ENCODE measurements around the gene ITGB6.
"Not testable (repeated sequence)": the region's sequence is repeated elsewhere in the genome, so short reads cannot be mapped to it uniquely, and the experiment has no call there.

Gene ITGB6

DNA sequence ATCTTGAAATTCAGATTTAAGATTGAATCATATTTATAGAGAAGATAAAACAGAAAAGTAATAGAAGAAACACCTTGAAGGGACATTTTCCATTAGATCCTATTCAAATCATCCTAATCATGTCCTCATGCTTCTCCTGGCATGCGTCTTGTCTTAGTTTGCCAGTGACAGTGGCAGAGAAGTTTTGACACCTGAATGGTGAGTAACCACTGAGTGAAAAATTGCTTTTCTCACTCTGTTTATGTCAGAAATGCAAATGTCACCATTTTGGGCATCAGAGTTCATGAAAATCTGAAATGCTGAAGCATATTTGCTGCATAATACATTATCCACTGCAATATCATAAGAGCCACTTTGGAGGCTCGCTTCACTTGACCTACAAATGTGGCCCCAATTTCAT lies 74.7 kb downstream of the ITGB6 start:
- H3K9me3 ChIP-seq: no peaks in the 10 kb centered on the region
- no peaks in the 10 kb centered on the region for H3K36me3 ChIP-seq
- H3K27ac ChIP-seq: no peak overlapping the region
- H3K4me1 ChIP-seq (ENCODE audit: control insufficient read depth in 1 of 2, insufficient read depth in 1 of 2, low read depth in 1 of 2, low read length in 1 of 2): no peaks in the 10 kb centered on the region
- no peaks in the 10 kb centered on the region for H3K27me3 ChIP-seq
- no peak overlapping the region for H3K4me3 ChIP-seq (ENCODE audit: low read depth in 1 of 2, low read length in 1 of 2)
- TF ChIP-seq, protein P1, sequence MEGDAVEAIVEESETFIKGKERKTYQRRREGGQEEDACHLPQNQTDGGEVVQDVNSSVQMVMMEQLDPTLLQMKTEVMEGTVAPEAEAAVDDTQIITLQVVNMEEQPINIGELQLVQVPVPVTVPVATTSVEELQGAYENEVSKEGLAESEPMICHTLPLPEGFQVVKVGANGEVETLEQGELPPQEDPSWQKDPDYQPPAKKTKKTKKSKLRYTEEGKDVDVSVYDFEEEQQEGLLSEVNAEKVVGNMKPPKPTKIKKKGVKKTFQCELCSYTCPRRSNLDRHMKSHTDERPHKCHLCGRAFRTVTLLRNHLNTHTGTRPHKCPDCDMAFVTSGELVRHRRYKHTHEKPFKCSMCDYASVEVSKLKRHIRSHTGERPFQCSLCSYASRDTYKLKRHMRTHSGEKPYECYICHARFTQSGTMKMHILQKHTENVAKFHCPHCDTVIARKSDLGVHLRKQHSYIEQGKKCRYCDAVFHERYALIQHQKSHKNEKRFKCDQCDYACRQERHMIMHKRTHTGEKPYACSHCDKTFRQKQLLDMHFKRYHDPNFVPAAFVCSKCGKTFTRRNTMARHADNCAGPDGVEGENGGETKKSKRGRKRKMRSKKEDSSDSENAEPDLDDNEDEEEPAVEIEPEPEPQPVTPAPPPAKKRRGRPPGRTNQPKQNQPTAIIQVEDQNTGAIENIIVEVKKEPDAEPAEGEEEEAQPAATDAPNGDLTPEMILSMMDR (IDR thresholded peaks at IDR 0.05): no peak

DNA sequence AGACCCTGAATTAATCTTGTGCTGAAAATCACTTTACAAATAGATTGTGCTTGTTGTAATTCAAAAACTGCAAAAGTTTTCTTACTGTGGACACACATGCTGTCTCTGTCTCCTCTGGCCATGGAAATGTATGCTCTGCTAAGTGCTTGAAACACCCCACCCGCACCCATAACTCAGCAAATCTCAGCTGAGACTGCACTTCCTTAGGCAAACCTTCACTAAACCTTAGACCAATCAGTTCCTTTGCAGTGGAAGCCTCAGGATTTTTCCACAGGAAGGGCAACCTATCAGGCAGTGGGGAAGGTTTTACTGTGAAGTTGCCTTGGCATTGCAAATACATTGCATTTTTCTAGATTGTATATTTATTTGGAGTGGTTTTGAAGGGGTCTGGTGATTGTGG lies 75.5 kb downstream of the ITGB6 start:
- H3K9me3 ChIP-seq: no peaks in the 10 kb centered on the region
- no peaks in the 10 kb centered on the region for H3K4me1 ChIP-seq (ENCODE audit: control insufficient read depth in 1 of 2, insufficient read depth in 1 of 2, low read depth in 1 of 2, low read length in 1 of 2)
- no peaks in the 10 kb centered on the region for H3K27me3 ChIP-seq
- H3K27ac ChIP-seq: no peak overlapping the region
- no peaks in the 10 kb centered on the region for H3K36me3 ChIP-seq
- TF ChIP-seq, protein P1 (IDR thresholded peaks at IDR 0.05): no peak
- H3K4me3 ChIP-seq (ENCODE audit: low read depth in 1 of 2, low read length in 1 of 2): no peak overlapping the region

DNA sequence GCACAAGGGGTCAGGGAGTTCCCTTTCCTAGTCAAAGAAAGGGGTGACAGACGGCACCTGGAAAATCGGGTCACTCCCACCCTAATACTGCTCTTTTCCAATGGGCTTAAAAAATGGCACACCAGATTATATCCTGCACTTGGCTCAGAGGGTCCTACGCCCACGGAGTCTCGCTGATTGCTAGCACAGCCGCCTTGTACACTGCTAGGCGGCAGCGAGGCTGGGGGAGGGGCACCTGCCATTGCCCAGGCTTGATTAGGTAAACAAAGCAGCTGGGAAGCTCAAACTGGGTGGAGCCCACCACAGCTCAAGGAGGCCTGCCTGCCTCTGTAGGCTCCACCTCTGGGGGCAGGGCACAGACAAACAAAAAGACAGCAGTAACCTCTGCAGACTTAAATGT lies 85.4 kb downstream of the ITGB6 start:
- H3K36me3 ChIP-seq; H3K9me3 ChIP-seq; H3K4me1 ChIP-seq (ENCODE audit: control insufficient read depth in 1 of 2, insufficient read depth in 1 of 2, low read depth in 1 of 2, low read length in 1 of 2); H3K27ac ChIP-seq; H3K27me3 ChIP-seq; H3K4me3 ChIP-seq (ENCODE audit: low read depth in 1 of 2, low read length in 1 of 2): not testable (repeated sequence)

DNA sequence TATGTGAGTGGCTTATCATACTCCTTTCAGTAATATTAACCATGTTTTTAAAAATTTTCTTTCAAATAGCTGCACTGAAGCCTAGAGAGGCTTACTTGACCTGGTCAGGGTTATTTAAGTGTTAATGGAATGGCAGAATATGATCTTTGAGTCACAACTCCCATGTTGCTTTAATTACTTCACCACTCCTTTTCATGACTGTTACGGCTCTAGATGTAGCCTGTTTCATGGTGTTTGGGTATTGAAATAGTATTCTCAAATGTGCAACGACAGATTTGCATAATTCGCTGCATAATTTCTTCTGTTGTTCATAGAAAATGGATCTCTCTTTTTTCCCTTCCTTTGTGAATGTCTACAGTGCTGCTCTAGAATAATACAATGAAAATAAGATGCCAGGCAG lies 86.1 kb downstream of the ITGB6 start:
- TF ChIP-seq, protein P1 (IDR thresholded peaks at IDR 0.05): no peak
- no peaks in the 10 kb centered on the region for H3K36me3 ChIP-seq
- H3K4me1 ChIP-seq (ENCODE audit: control insufficient read depth in 1 of 2, insufficient read depth in 1 of 2, low read depth in 1 of 2, low read length in 1 of 2): no peaks in the 10 kb centered on the region
- H3K9me3 ChIP-seq: no peaks in the 10 kb centered on the region
- H3K27me3 ChIP-seq: no peaks in the 10 kb centered on the region
- no peak overlapping the region for H3K4me3 ChIP-seq (ENCODE audit: low read depth in 1 of 2, low read length in 1 of 2)
- no peak overlapping the region for H3K27ac ChIP-seq

DNA sequence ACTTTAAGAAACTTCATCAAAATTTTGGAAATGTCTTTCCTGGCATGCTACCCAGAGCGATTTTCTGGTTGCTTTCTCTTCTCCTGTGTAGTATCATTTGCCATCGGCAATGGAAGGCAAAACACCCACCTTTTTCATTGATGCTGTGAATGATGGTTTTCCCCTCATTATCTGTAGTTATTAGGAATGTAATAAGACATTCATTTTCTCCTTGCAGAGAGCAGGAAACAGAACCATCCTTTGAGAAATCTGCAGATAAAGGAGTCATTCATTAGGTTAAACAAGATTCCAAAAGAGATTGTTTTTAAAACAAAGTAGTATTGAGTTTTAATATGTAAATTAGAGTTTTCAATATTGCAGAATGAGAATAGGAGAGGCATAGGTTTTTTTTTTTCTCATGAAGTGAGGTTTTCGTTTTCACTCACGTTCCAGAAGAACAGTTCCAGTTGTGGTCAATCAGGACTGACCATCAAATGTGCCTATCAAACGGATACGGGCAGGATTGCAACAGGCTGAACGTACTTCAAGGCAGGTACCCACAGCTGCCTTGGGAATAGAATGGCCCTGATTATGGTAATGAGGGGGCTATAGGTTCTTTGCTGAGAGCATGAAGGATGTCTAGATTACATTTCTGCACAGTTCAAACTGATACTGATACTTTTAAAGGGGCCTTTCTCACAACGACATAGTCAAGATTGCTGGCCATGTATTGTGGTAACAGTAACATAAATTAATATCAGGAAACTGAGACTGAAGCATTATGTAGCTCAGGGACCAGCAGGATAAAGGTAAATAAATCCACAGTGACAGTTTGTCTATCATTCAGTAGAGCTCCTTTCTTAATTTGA lies 87.9 kb downstream of the ITGB6 start:
- no peak overlapping the region for H3K27ac ChIP-seq
- H3K4me1 ChIP-seq (ENCODE audit: control insufficient read depth in 1 of 2, insufficient read depth in 1 of 2, low read depth in 1 of 2, low read length in 1 of 2): no peaks in the 10 kb centered on the region
- H3K4me3 ChIP-seq (ENCODE audit: low read depth in 1 of 2, low read length in 1 of 2): no peak overlapping the region
- no peaks in the 10 kb centered on the region for H3K36me3 ChIP-seq
- no peaks in the 10 kb centered on the region for H3K9me3 ChIP-seq
- no peaks in the 10 kb centered on the region for H3K27me3 ChIP-seq
- TF ChIP-seq, protein P1 (IDR thresholded peaks at IDR 0.05): no peak

DNA sequence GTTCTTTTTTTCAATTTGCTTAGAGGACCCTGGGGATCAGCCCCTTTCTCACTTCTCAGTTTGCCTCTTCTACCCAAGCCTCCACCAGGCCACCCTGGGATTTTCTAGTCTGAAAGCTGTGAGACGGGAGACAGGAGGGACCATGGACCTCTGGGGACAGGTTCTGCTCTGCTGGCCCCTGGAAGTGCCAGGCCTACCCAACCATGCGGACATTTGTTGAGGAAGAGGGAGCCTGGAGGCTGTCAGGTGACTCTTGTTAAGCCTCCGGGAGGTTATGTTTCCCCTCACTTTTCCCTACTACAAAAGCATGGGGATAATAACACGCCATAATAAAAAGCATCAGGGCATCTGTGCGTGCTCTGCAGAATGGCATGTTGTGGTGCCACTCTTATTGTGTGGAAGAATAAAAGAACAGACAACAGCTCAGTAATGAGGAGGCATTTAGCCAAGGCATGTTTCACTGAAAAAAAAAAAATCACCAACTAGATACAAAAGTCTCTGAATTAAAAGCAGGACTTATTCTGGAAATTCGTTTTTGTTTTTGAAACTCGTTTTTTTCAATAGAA lies 89.3 kb downstream of the ITGB6 start:
- Histone ChIP-seq H3K27me3 (no peaks in the 10 kb centered on the region), H3K4me1 (ENCODE audit: control insufficient read depth in 1 of 2, insufficient read depth in 1 of 2, low read depth in 1 of 2, low read length in 1 of 2) (no peaks in the 10 kb centered on the region), H3K36me3 (no peaks in the 10 kb centered on the region), H3K9me3 (no peaks in the 10 kb centered on the region), H3K4me3 (ENCODE audit: low read depth in 1 of 2, low read length in 1 of 2) (no peak overlapping the region), H3K27ac (no peak overlapping the region)
- TF ChIP-seq, protein P1 (IDR thresholded peaks at IDR 0.05): no peak

Measured in neutrophil (primary cell).